HG03039 (cell line): ENCODE data around the gene ABCA10.
"Not testable (repeated sequence)": the region's sequence is repeated elsewhere in the genome, so short reads cannot be mapped to it uniquely, and the experiment has no call there.

Source experiments
- ATAC-seq: cut with Tn5 transposase; IDR thresholded peaks from one replicate; pipeline ENCODE4 v1.9.1; 2021; ENCODE audit warnings: mild to moderate bottlenecking, moderate library complexity; ENCODE audit not compliant: unreplicated experiment

The ABCA10 gene

GRCh38 chr17:69168642-69169041, 60.0 kb downstream of the ABCA10 start:
- ATAC-seq, result not testable (repeated sequence)

DNA sequence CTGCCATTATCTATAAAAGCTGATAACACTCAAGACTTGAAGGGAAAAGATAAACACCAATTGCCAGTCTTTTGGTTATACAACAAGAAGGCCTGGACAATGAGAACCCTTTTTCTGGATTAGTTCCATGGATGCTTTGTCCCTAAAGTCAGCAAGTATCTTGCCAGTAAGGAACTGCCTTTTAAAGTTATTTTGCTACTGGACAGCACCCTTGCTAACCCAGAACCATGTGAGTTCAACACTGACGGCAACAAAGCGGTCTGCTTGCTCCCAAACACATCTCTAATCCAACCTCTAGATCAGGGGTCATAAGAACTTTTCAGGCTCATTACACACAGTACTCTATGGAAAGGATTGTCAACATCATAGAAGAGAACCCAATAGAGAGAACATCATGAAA, 61.7 kb downstream of the ABCA10 start:
- ATAC-seq, result no peak

DNA sequence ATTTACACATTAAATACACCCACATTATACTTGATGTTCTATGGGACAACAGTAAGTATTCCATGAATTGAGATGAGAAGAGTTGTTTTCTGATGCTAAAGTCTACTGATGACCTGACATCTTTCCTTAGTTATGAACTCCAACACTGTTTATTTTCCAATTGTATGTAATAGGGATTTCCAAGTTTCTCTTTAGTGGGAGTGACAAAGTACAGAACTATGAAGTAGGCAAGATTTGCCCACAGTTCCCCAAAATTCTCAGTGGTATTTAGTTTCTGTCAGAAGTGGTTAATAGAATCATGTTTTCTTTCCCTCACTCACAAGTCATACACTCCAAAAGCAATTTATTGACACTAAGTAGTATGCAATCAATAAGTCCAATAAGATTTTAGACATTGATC, 64.4 kb downstream of the ABCA10 start:
- ATAC-seq, result no peak

- no peak for ATAC-seq
These were observed 69.2 kb downstream of the ABCA10 start for GRCh38 chr17:69159418-69159817.

GRCh38 chr17:69154267-69154666, 74.4 kb downstream of the ABCA10 start:
- no peak for ATAC-seq

DNA sequence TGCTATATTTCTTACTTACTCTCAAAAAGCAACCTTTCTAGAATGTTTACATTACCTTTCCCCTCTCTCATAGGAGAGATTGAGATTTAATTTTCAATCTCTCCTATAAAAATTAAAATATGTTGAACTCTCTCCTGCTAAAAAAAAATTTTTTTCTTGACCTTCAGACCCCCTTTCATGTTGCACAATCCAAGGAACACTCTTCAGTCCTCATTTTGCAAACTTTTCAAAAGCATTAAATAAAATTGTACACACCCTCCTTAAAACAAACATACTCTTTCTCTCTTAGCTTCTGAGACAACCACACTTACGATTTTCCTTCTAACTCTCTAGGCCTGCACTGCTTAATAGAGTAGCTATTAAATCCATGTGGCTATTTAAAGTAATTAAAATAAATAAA, 78.3 kb downstream of the ABCA10 start:
- ATAC-seq, result no peak

DNA sequence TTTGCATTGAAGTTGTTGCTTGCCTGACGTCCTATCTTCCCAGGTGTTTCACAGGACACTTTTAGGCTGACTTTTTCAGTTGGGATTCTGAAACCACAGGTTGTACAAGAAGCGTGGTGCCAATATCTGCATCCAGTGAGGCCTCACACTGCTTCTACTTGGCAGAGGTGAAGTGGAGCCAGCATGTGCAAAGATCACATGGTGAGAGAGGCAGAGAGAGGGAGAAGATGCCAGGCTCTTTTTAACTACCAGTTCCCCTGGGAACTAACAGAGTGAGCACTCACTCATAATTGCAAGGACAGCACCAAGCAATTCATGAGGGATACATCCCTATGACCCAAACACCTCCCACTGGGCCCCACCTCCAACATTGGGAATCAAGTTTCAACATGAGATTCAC, 81.2 kb downstream of the ABCA10 start:
- no peak for ATAC-seq

DNA sequence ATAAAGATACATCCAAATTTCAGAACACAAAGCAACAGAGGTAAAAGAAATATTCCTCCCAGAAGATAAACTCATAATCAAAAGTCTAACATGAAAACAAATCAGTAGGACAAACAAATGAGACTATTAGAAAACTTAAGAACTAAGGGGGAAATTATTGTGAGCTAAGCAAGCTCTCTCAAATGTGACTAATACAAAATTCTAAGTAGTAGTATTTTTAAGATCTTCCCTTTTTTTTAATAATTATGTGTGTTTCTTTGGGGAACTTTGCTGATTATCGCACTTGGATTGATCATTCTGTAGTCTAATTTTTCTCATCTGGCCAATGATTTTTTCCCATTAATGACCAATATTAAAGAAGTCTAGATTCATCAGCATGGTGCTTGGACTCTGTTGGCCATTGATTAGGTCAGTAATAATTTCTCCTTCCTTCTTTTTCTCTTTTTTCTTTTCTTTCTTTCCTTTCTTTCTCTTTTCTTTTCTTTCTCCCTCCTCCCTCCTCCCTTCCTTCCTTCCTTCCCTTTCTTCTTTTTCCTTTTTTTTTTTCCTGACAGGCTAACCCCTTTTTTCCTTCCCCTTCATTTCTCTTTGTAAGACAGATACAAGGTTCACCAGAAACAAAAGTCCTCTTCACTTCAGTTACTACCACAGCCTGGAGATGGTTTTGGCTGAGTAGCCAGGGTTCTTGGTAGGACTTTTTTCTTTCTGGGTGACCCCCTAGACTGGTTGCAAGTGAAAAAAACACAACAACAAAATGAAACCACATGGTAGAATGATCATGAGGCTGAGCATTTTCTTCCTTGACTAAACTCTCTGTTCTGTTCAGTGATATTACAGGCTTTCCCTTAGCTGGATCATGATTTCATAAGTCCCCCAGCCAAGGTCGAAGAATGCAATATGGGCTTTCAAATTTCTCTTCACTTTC, 84.0 kb downstream of the ABCA10 start:
- ATAC-seq, result no peak

DNA sequence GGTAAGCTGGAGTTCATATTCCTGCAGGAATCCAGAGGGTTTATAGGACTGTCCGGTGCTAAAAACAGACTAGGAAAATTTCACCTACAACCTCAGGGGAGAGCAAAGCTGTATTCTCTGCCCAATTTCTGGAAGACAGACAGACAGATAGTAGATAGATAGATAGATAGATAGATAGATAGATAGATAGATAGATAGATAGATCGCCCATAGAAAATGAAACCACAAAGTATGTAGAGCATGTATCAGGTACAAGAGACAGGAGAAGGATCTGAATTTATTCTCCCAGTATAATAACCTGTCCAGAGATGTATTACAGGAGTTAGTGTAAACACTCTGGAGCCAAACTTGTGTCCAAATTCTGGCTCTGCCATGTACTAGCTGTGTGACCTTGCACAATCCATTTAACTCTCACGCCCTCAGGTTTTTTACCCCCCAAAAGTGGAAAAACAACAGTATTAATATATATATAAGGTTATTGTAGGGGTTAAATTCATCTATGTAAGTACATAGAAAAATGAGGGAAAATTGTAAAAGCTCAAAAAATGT, 84.9 kb downstream of the ABCA10 start:
- ATAC-seq, result no peak

DNA sequence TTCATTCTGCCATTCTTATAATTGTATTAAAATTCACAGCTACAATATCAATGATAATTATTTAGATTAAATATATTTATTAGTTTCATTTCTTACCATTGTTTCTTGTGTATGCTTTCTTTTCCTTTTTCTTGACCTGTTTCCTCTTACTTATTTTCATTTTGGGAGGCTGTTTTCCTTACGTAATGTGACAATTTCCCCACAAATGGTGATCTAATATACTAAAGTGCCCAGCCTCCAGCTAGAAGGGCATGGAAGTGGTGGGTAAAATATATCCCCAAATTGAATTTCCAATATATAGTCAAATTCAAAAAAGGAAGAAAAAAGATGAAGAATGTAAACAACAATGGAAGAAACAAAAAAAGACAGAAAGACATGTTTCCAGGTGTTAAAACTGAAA, 85.5 kb downstream of the ABCA10 start:
- no peak for ATAC-seq

DNA sequence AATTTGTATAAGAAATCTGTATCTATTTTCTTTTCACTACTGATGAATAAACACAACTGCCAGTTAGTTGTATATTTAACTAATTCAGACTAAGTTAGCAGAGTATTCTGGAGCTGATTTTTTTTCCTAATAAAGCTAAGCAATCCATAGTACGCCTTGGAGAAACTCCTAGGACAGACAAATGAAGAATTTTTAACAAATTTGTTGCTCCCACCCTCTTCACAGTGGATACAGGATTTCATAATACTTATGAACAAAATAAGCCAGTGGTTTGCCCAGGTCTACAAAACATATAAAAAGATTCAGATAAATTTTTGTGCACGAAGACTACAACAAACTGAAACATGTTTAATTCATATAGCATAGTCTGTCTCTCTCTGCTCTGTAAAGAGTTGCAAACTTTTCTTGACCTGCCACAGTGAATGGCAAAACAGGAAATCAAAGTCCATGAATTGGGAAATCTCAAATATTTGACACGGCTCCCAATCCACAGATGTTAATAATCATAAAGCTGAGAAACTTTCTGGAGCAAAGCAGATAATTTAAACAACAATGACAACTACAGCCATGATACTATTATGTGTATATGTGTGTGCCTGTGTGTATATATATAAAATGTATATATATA, 86.3 kb downstream of the ABCA10 start:
- ATAC-seq, result no peak

DNA sequence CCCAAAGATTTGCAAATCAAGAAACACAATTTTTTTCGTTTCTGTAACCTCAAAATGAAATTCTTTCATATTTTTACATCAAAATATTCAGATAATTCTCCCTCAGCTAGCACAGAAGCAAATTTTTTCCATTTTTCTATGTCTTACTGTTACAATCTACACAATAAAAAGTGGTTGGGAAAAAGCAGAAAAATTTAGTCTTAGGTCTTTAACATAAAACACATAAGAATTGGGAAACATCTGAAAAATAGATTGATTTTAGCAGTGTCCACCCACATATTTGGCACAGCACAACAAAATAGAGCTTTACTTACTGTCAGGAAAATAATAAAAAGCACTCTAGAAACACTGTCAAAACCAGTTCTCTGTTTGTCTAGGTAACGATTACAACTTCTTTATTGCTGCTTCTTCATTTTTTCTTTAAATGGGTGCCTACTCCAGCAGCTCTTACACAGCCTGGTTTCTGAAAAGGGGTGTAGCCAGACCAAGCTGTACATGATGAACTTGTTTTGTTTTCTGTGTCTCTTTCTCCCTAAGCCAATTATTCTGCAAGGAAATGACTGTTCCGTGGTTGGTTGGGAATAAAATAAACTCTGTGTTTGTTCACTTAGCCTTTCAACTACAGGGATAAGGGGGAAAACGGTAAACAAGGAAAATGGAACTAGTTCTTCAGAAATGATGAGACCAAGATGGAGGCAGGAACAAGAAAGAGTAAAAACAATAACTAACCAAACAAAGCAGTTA, 87.0 kb downstream of the ABCA10 start, which contains the start of gene ABCA6:
Gene ABCA6 (minus strand): TSS at position 465 of the 744 bp plus-strand sequence. CDS start 1,192 bp downstream, outside the sequence.
- no peak for ATAC-seq

DNA sequence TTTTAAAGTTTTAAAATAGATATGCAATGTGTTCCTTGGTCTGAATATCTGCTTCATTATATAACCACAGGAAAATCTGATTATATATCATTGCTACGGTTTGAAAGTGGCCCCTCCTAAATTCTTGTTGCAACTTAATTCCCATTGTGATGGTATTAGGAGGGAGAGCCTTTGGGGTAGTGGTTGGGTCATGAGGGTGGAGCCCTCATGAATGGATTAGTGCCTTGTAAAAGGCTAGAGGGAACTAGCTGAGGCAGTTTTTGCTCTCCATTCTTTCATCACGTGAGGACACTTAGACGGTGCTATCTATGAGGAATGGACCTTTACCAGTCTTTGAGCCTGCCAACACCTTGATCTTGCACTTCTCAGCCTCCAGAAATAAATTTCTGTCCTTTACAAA, 94.5 kb downstream of the ABCA10 start:
- no peak for ATAC-seq

DNA sequence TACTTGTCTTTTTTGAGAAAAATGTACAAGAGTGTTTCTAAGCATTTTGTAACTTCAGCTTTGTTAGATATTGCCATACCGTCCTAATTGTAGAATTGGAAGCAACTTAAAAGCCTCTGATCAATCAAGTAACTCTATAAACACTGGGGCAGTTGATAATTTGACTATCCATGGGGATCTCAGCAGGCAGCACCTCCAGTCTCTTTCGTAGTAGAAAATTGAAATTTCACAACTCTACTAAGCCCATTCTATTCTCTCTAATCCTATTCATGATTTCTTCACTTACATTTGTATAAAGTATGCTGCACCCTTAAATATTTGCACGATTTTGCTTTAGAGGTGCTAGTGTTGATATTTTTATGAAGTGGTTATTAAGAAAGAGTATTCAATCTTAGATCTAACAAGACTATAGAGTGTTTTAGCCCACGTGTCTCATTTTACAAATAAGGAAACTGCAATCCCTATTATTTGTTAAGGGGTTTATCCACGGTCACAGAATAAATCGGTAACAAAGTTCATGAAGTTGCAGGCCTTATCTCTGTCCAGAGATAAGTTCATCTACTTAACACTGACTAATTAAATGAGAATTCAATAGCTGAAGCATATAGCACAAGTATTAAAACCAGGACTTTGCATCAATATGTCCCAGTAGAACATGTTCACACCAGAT, 97.9 kb downstream of the ABCA10 start:
- no peak for ATAC-seq

DNA sequence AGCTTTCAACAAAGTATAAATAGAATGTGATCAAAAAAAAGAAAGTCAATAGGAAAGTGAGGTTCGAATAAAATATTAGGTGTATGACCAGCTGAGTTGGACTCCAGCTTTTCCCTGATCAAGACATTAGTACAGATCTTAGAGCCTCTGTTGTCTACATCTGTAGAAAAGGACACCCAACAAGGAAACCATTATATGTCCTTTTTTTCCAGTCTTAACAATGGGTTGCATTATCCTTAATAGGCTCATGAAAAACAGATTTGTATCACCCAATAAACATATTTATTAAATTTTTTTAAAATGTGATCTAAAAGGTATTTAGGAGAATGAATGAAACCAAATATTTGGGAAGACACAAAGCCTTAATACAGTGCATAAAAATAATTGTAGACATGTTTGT, 105.0 kb downstream of the ABCA10 start:
- no peak for ATAC-seq

DNA sequence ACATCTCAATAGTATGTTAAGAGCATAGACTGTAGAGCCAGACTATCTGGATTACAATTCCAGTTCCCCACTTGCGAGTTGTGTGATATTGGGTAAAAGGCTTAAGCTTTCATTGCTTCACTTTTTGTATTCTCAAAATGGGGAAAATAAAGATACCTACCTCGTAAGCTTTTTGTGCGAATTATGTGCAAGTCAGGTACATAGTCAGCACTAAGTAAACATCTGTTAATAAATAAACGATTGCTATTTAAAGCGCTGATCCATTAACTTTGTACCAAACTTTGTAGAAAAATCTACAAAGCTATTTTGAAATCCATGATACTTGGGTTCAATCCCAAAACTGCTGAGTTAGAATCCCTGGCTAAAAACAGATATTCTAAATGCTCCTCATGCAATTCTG, 106.6 kb downstream of the ABCA10 start:
- ATAC-seq, result no peak

DNA sequence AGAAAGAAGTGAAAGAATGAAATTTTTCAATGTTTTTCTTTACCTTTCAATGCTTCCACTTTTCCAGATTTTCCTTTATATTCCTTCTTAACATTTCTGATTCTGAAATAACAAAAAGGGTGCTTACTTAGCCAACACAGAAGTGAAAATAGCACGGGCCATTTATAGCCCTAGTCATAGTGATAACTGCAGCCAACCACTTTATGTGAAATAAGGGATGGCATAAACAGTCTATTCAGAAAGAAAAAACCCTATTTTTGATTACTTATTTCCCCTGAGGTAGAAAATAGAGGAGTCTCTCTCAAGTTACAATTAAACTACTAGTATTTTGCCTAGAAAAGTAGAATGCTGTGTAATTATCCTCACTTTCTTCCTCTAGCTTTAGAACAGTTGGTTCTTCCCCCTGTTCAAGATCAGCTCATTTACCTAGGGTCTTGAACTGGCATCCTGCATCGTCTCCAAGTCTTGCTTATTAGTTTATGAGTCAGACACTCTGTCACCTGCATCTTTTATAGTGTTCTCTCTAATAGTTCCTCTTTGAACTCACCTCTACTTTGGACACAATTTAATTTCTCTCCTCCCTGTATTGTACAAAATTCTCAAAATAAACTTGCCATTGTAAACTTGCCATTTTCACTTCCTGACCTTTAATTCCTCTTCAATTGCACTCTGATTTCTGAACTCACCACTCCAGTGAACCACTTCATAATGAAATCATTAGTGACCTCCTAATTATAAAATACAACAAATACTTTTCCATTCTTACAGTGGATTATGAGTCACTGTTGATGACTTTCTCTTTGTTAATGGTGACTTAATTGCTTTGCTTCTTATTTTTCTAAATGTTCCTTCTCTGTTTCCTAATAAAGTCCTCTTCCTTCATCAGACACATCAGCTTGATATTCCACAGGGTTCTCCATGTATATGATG, 110.5 kb downstream of the ABCA10 start:
- peak; percentile 38 for ATAC-seq

DNA sequence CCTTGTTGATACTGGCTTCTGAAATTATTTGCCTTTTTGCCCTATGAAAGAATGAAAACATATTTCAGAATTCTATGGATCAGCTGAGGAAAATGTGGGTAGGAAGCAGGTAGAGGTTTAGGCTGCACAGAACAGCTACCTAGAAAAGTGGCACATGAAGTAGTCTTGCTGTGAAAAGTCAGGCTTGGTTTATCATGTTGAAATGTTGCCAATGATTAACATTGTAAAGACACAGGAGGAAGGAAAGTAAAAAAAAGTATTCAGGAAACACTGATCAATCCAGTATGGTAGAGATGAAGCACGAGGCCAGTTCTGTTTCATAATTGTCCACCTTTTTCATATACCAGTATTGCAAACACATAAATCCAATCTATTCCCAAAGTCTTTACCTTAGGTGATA, 116.8 kb downstream of the ABCA10 start:
- no peak for ATAC-seq

DNA sequence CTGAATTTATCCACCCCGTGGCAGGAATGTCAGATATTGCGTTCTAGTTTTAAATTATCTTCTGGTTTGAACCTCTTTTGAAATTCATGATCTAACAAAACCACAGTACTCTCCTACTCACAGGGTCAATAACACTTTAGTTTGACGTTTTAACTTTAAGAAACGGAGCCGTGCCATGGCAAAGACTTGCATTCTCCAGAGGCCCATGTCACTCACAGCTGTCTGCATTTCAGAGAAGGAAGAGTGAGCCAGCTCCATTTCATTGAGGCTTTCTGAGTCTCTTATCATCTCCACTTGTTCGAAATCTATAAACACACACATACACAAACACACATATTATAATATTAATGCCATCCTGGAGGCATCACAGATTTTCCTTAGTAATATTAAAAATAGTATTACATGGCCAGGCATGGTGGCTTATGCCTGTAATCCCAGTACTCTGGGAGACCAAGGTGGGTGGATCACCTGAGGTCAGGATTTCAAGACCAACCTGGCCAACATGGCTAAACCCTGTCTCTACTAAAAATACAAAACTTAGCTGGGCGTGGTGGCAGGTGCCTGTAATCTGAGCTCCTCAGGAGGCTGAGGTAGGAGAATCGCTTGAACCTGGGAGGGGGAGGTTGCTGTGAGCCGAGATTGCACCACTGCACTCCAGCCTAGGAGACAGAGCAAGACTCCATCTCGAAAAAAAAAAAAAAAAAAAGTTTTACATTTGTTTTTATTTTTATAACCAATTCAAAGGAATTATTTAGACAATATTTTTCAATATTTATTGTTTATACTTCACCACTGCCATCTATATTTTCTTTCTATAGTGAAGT, 122.5 kb downstream of the ABCA10 start:
- ATAC-seq, result no peak
